Posterior vena cava (tissue), 2 donors: ENCODE results near the gene SMIM1. TPM values are rescaled to one million over a fixed set of nuclear protein-coding genes. Genes with fewer than 3 reads are reported as not detected.

Experiments used
- total RNA-seq, 2 donors: library from RNA; stranded (reverse); fragmentation: NEBNext Ultra II Directional; extraction: Animal tissue kit (Norgen Biotek cat#: 25700); gene quantifications; one replicate each; pipeline ENCODE4 v1.2.1, GENCODE V29; 2021
- donor health status: DM: yes; HTN: yes; CAD: no.
- donor health status: DM: yes; HTN: yes; CAD: no.

SMIM1 gene
- total RNA-seq, 2 donors from 2014 or later: 3.6 to 14.5 TPM

Other genes with a start within 250 kb of the SMIM1 start
- gene MEGF6, start 161.2 kb upstream of the SMIM1 start, total RNA-seq: 100 to 1,000 TPM in 1 of 2 donors, 10 to 100 TPM in 1; 82.3 to 123 TPM
- 10 to 100 TPM; 37.5 to 45.6 TPM for gene TPRG1L, start 147.7 kb upstream of the SMIM1 start, total RNA-seq
- 10 to 100 TPM; 10.9 to 13.7 TPM for gene WRAP73, start 122.6 kb upstream of the SMIM1 start, total RNA-seq
- not detected for gene TP73, start 120.2 kb upstream of the SMIM1 start, total RNA-seq
- gene CCDC27, start 20.3 kb upstream of the SMIM1 start, total RNA-seq: not detected
- gene LRRC47, start 23.7 kb downstream of the SMIM1 start, total RNA-seq: 10 to 100 TPM; 30.1 to 30.7 TPM
- gene CEP104, start 84.5 kb downstream of the SMIM1 start, total RNA-seq: 10 to 100 TPM; 40.1 to 57.9 TPM
- gene DFFB, start 84.7 kb downstream of the SMIM1 start, total RNA-seq: 1 to 10 TPM; 4.8 to 5.2 TPM
- 10 to 100 TPM; 18.7 to 20.4 TPM for gene C1orf174, start 127.5 kb downstream of the SMIM1 start, total RNA-seq